GM12878 (cell line): ENCODE results near the gene GTF2A1. TPM values are rescaled to one million over a fixed set of nuclear protein-coding genes. Genes with fewer than 3 reads are reported as not detected.
A peak's percentile ranks its signal among the peaks of the same experiment; 100 is the strongest.

ENCODE experiments used
- ATAC-seq: fragments of 200-7000 bp; cut with Tn5 transposase; 3 replicates; pipeline ENCODE4 v1.9.1; 2020; ENCODE audit warnings: mild to moderate bottlenecking, moderate library complexity
- BruUV-seq: library from RNA; stranded (reverse); fragments of 400-500 nt; replicated peaks from 2 replicates; lab custom pipeline; 2021; lab: Mats Ljungman, UMichigan
- CTCF ChIA-PET: fragments of 300-600 bp; sonication (Branson Sonifier 250); formaldehyde crosslinking; extraction: SDS; loops from one replicate; lab custom pipeline; 2021; ENCODE audit warnings: inconsistent platforms; lab: Yijun Ruan, JAX
- POLR2A ChIA-PET: fragments of 350-600 bp; formaldehyde crosslinking; extraction: SDS; loops from one replicate; lab custom pipeline; 2021; ENCODE audit warnings: inconsistent platforms; lab: Charles Lee
- RAD21 ChIA-PET: fragments of 300-600 bp; sonication (Branson Sonifier 250); formaldehyde crosslinking; loops from one replicate; lab custom pipeline; 2023; ENCODE audit warnings: antibody characterized with exemption; ENCODE audit not compliant: unreplicated experiment; lab: Charles Lee
- SMC1A ChIA-PET: fragments of 300-600 bp; sonication (Branson Sonifier 250); formaldehyde crosslinking; loops from one replicate; lab custom pipeline; 2023; ENCODE audit not compliant: unreplicated experiment, uncharacterized antibody; lab: Charles Lee
- DNase-seq: peaks from one replicate; pipeline ENCODE4 v3.0.0-alpha.2; 2011; ENCODE audit warnings: low read depth, low spot score
- FAIRE-seq: peaks from 3 replicates; lab custom pipeline; 2011; peaks lifted over from hg19 to GRCh38; lab: Jason Lieb, UNC
- H2AFZ ChIP-seq: 2 replicates; pipeline ENCODE4 v1.6.0; 2011; ENCODE audit warnings: low read depth, low read length, control low read depth; ENCODE audit not compliant: control insufficient read depth
- H3K27ac ChIP-seq: 2 replicates; pipeline ENCODE4 v1.5.1; 2011; ENCODE audit warnings: control low read depth; ENCODE audit not compliant: control insufficient read depth, insufficient read depth
- H3K27me3 ChIP-seq, 2 experiments: replicated peaks in 1 of 2; 2 replicates each; pipeline versions ENCODE4 v1.6.0 to v1.6.1; 2011; ENCODE audit warnings: low read length in 1 of 2; ENCODE audit not compliant: control insufficient read depth in 2 of 2, insufficient read depth in 2 of 2
- H3K36me3 ChIP-seq, 2 experiments: 2 replicates each; pipeline ENCODE4 v1.5.1; 2011; ENCODE audit warnings: low read length in 1 of 2; ENCODE audit not compliant: control insufficient read depth in 2 of 2, insufficient read depth in 2 of 2
- H3K4me1 ChIP-seq: 2 replicates; pipeline ENCODE4 v1.6.1; 2011; ENCODE audit warnings: mild to moderate bottlenecking, low read length, moderate library complexity, mixed read lengths; ENCODE audit not compliant: control insufficient read depth, insufficient read depth
- H3K4me2 ChIP-seq: 2 replicates; pipeline ENCODE4 v1.6.0; 2011; ENCODE audit warnings: control low read depth; ENCODE audit not compliant: control insufficient read depth, insufficient read depth
- H3K4me3 ChIP-seq: fragments of 200-600 bp; sonication (generic); 2 replicates; pipeline ENCODE4 v1.5.1; 2016
- H3K79me2 ChIP-seq: 2 replicates; pipeline ENCODE4 v1.6.0; 2011; ENCODE audit warnings: low read length; ENCODE audit not compliant: control insufficient read depth, insufficient read depth
- H3K9ac ChIP-seq: 2 replicates; pipeline ENCODE4 v1.8.0; 2011; ENCODE audit warnings: low read length, control low read depth, mixed read lengths; ENCODE audit not compliant: control insufficient read depth, insufficient read depth
- H3K9me3 ChIP-seq: replicated peaks from 3 replicates; pipeline ENCODE4 v1.5.1; 2011; ENCODE audit warnings: mild to moderate bottlenecking, low read length; ENCODE audit not compliant: control insufficient read depth, insufficient read depth
- H4K20me1 ChIP-seq: 2 replicates; pipeline ENCODE4 v1.6.0; 2011; ENCODE audit not compliant: control insufficient read depth, insufficient read depth
- CBFB ChIP-seq: IDR thresholded peaks from 2 replicates; pipeline ENCODE4 v1.6.1; 2016; ENCODE audit warnings: antibody characterized with exemption, low read depth
- RUNX3 ChIP-seq: IDR thresholded peaks from 2 replicates; pipeline ENCODE4 v1.6.1; 2012; ENCODE audit warnings: low read length, inconsistent platforms
- ZNF622 ChIP-seq: fragments of 450-650 bp; IDR thresholded peaks from 2 replicates; pipeline ENCODE4 v1.6.1; 2017; ENCODE audit warnings: mild to moderate bottlenecking, inconsistent platforms
- WGBS: methylation state at CpG from one replicate; pipeline ENCODE4 v1.1.6; 2016; ENCODE audit warnings: low lambda C conversion rate; ENCODE audit not compliant: insufficient replicate concordance, insufficient coverage; ENCODE audit errors: missing lambda C conversion rate; 5-methylcytosine and 5-hydroxymethylcytosine counted together
- in situ Hi-C: fragments of 300-500 bp; cut with MboI; formaldehyde crosslinking; loops from 9 replicates; pipeline ENCODE4 v1.14.3; 2018; ENCODE audit warnings: mixed read lengths
- intact Hi-C: fragments of 100-400 bp; cut with micrococcal nuclease; formaldehyde crosslinking; loops from one replicate; pipeline ENCODE4 v1.14.2; 2022; ENCODE audit not compliant: unreplicated experiment
- polyA plus RNA-seq, 11 experiments: library from polyadenylated mRNA; depleted of rRNA in 4 of 11; unstranded in 6 of 11; stranded (reverse) in 5 of 11; fragments of >200 nt; fragmentation: Nextera tagmentation in 4 of 11; fragmentation: Illumina TruSeq in 1 of 11; extraction: Ambion mirVana in 4 of 11; extraction: Trizol in 1 of 11; gene quantifications; 1 replicate in 1 of 11; 2 replicates in 10 of 11; pipeline versions ENCODE4 v1.2.1 to v1.2.3, GENCODE V29; 2011 to 2016; ENCODE audit warnings: inconsistent platforms in 2 of 11, missing spikeins in 2 of 11, low read depth in 1 of 11
- total RNA-seq, 4 experiments: library from RNA; depleted of rRNA in 3 of 4; stranded (reverse); fragments of >200 nt in 3 of 4; fragmentation: Illumina TruSeq in 1 of 4; extraction: Trizol in 1 of 4; gene quantifications; 2 replicates each; pipeline versions ENCODE4 v1.2.1 to v1.2.3, GENCODE V29; 2013 to 2021
- TF ChIP-seq, protein P1 (sequence below): IDR thresholded peaks from 2 replicates; pipeline ENCODE4 v1.6.1; 2012; ENCODE audit warnings: low read depth, low read length, improper control_type of control experiment

The GTF2A1 gene
- total and polyA plus RNA-seq, 10 of the 15 experiments (the other 5 are each of a cell fraction or from before 2014, with no cell fraction given): 2.5 to 28.7 (median 14.9) TPM

DNA sequence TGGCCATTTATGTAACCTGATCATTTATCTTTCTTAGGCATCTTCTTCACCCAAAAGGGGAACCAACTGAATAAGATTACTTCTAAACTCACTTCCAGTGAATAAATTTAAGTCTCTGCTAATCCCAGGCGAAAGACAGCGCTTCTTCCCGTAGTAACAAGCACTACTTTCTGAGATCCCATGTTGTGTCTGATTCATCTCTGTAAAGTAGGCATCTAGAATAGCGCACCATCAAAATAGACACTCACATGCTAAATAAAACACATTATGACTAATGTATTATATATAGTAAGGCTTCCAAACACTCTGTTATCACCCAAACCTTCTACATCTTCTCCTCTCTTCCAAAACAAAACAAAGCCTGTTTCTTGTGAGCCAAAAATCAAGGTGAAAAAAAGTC is 15.1 kb downstream of the GTF2A1 start:
- CTCF ChIA-PET: no interaction called here
- H3K27ac ChIP-seq: no peak overlapping the region
- H3K4me1 ChIP-seq: peaks cover 8% of the 10 kb centered on the region
- no peak overlapping the region for H3K4me2 ChIP-seq
- H4K20me1 ChIP-seq: no peaks in the 10 kb centered on the region
- in situ Hi-C loops: no loop called here
- no TSS peak for BruUV-seq
- FAIRE-seq (no peak), ATAC-seq (no peak), DNase-seq (no peak)
- H3K27me3 ChIP-seq: no peaks in the 10 kb centered on the region
- SMC1A ChIA-PET: no interaction called here
- peaks cover 6 to 22% of the 10 kb centered on the region in 2 experiments for H3K36me3 ChIP-seq
- peaks cover 8% of the 10 kb centered on the region for H3K79me2 ChIP-seq
- WGBS: 97% methylated on average over 4 of the region's 4 CpGs
- intact Hi-C loops: no loop called here
- no peak overlapping the region for H3K4me3 ChIP-seq
- TF ChIP-seq CBFB (no peak), ZNF622 (no peak)
- H2AFZ ChIP-seq: no peak overlapping the region
- H3K9ac ChIP-seq: no peak overlapping the region
- RAD21 ChIA-PET: no interaction called here
- peaks cover 18% of the 10 kb centered on the region; the same call in 2 of the 3 replicates for H3K9me3 ChIP-seq
- POLR2A ChIA-PET: no interaction called here

DNA sequence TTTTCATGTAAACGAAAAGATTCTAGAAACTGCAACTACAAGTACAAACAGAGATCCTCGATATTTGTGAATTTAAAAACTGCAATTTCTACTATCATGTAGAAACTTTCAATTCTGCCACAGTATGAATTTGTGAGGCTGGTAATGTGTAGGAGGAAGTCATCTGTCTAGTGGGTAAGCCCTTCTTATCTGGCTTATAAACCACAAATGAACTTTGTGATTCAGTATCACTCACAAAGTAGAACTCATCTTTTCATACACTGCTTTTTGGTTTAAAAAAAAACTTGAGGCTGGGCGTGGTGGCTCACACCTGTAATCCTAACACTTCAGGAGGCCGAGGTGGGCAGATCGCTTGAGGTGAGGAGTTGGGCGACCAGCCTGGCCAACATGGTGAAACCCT is 20.7 kb downstream of the GTF2A1 start:
- ChIA-PET POLR2A (interaction anchor here (0.7 to 1.0 kb wide), 2 partner anchors 14 to 17 kb away, joined by 3 to 5 read pairs; no protein-coding TSS in a partner anchor), CTCF (interaction anchor here (0.6 kb wide), 1 partner anchor 58 kb away, joined by 6 read pairs; no protein-coding TSS in a partner anchor), SMC1A (interaction anchor here (1.5 kb wide), 1 partner anchor 15 kb away, joined by 3 read pairs; no protein-coding TSS in a partner anchor), RAD21 (no interaction called here)
- BruUV-seq: no TSS peak
- peak; percentile 77 for ATAC-seq
- intact Hi-C loops (no loop called here), in situ Hi-C loops (no loop called here)
- WGBS: 41% methylated on average over 6 of the region's 6 CpGs
- Histone ChIP-seq H3K79me2 (no peaks in the 10 kb centered on the region), H3K36me3 (peaks cover 2 to 26% of the 10 kb centered on the region in 2 experiments), H3K27me3 (no peaks in the 10 kb centered on the region), H3K4me3 (no peak overlapping the region), H3K4me1 (peaks cover 6% of the 10 kb centered on the region; the same call in 1 of the 2 replicates), H3K27ac (no peak overlapping the region), H4K20me1 (no peaks in the 10 kb centered on the region), H3K4me2 (peak overlapping the region; percentile 30), H3K9ac (no peak overlapping the region), H2AFZ (no peak overlapping the region), H3K9me3 (no peaks in the 10 kb centered on the region; the same call in 2 of the 3 replicates)
- no peak for DNase-seq
- TF ChIP-seq RUNX3: peak; percentile 53
- TF ChIP-seq, protein P1, sequence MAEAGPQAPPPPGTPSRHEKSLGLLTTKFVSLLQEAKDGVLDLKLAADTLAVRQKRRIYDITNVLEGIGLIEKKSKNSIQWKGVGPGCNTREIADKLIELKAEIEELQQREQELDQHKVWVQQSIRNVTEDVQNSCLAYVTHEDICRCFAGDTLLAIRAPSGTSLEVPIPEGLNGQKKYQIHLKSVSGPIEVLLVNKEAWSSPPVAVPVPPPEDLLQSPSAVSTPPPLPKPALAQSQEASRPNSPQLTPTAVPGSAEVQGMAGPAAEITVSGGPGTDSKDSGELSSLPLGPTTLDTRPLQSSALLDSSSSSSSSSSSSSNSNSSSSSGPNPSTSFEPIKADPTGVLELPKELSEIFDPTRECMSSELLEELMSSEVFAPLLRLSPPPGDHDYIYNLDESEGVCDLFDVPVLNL: no peak
- no peak for FAIRE-seq
